Hepatic stellate cell (primary cell): ENCODE results near the gene ACTR3C.
"Not testable (repeated sequence)": the region's sequence is repeated elsewhere in the genome, so short reads cannot be mapped to it uniquely, and the experiment has no call there.

Experiments used
- DNase-seq: peaks from one replicate; pipeline ENCODE4 v3.0.0; 2011; ENCODE audit warnings: low spot score

The ACTR3C gene

GRCh38 chr7:150313870-150314269 lies 9.5 kb downstream of the ACTR3C start:
- DNase-seq: no peak

- DNase-seq: no peak
These were observed 10.0 kb downstream of the ACTR3C start for GRCh38 chr7:150313367-150313809.

GRCh38 chr7:150312649-150313366 lies 10.5 kb downstream of the ACTR3C start:
- not testable (repeated sequence) for DNase-seq

GRCh38 chr7:150311711-150312110 lies 11.6 kb downstream of the ACTR3C start:
- no peak for DNase-seq

- no peak for DNase-seq
These were observed 12.2 kb downstream of the ACTR3C start for GRCh38 chr7:150311146-150311545.

GRCh38 chr7:150308575-150308974 lies 14.8 kb downstream of the ACTR3C start:
- no peak for DNase-seq

GRCh38 chr7:150307904-150308303 lies 15.4 kb downstream of the ACTR3C start:
- DNase-seq: no peak

GRCh38 chr7:150307129-150307528 lies 16.2 kb downstream of the ACTR3C start:
- no peak for DNase-seq

- DNase-seq: not testable (repeated sequence)
These were observed 17.0 kb downstream of the ACTR3C start for GRCh38 chr7:150306377-150306776.

- DNase-seq: not testable (repeated sequence)
These were observed 17.5 kb downstream of the ACTR3C start for GRCh38 chr7:150305903-150306284.

GRCh38 chr7:150305259-150305902 lies 18.0 kb downstream of the ACTR3C start:
- not testable (repeated sequence) for DNase-seq

GRCh38 chr7:150304499-150305258 lies 18.7 kb downstream of the ACTR3C start:
- not testable (repeated sequence) for DNase-seq

GRCh38 chr7:150302908-150303310 lies 20.4 kb downstream of the ACTR3C start:
- not testable (repeated sequence) for DNase-seq

GRCh38 chr7:150297978-150298377 lies 25.4 kb downstream of the ACTR3C start:
- not testable (repeated sequence) for DNase-seq

- DNase-seq: not testable (repeated sequence)
These were observed 26.5 kb downstream of the ACTR3C start for GRCh38 chr7:150296802-150297201.

- DNase-seq: not testable (repeated sequence)
These were observed 27.7 kb downstream of the ACTR3C start for GRCh38 chr7:150295614-150296013.

GRCh38 chr7:150295027-150295426 lies 28.3 kb downstream of the ACTR3C start:
- DNase-seq: not testable (repeated sequence)

- not testable (repeated sequence) for DNase-seq
These were observed 33.0 kb downstream of the ACTR3C start for GRCh38 chr7:150290317-150290716.

- DNase-seq: not testable (repeated sequence)
These were observed 34.5 kb downstream of the ACTR3C start for GRCh38 chr7:150288816-150289215.

GRCh38 chr7:150287815-150288214 lies 35.5 kb downstream of the ACTR3C start:
- DNase-seq: not testable (repeated sequence)

- DNase-seq: not testable (repeated sequence)
These were observed 37.2 kb downstream of the ACTR3C start for GRCh38 chr7:150285849-150286754.

GRCh38 chr7:150283608-150284007 lies 39.7 kb downstream of the ACTR3C start:
- DNase-seq: not testable (repeated sequence)
